Fibroblast of lung (primary cell): ENCODE results near the gene WNT5B.

Experiments used
- CTCF ChIP-seq, 2 donors: IDR thresholded peaks in 1 of 2; conservative IDR thresholded peaks in 1 of 2; 1 replicate in 1 of 2; 2 replicates in 1 of 2; pipeline ENCODE4 v1.5.1; 2011 to 2012; ENCODE audit warnings: low read length in 2 of 2, control low read depth in 1 of 2, inconsistent platforms in 1 of 2, low read depth in 1 of 2, mild to moderate bottlenecking in 1 of 2
- EZH2 ChIP-seq: IDR thresholded peaks from 2 replicates; pipeline ENCODE4 v1.5.1; 2012; ENCODE audit warnings: low read length, control low read depth, mild to moderate bottlenecking; ENCODE audit errors: missing control alignments

- TF ChIP-seq CTCF (conservative IDR thresholded peaks at IDR 0.05 in 1 of 2, IDR thresholded peaks at IDR 0.05 in 1 of 2; ENCODE audit: low read depth in 1 of 2, low read length in 2 of 2): no peak
- TF ChIP-seq EZH2: no peak
Observed at GRCh38 chr12:1595690-1596347, 33.2 kb upstream of the WNT5B start.
